ENCODE results near the gene APEH. TPM values are rescaled to one million over a fixed set of nuclear protein-coding genes. Genes with fewer than 3 reads are reported as not detected.
A peak's percentile ranks its signal among the peaks of the same experiment; 100 is the strongest.

The APEH gene
- total RNA-seq, 4 donors from 2014 or later: 60.7 to 102 (median 89.4) TPM

- TF ChIP-seq POLR2A (IDR thresholded peaks at IDR 0.05): no peak
- no peak for TF ChIP-seq CTCF (IDR thresholded peaks at IDR 0.05)
- Histone ChIP-seq H3K27me3 (no peaks in the 10 kb centered on the region), H3K4me1 (peaks cover 0 to 5% (median 0%) of the 10 kb centered on the region in 3 donors), H3K27ac (no peak overlapping the region), H3K36me3 (peaks cover 3 to 80% (median 4%) of the 10 kb centered on the region in 3 donors), H3K4me3 (no peak overlapping the region), H3K9me3 (no peaks in the 10 kb centered on the region)
- WGBS, 2 donors: 76 to 85% methylated on average over 5 to 8 of the region's 16 CpGs
- intact Hi-C loops (cut with DNase I): no loop called here
- no peak for DNase-seq
These were observed 25.3 kb downstream of the APEH start for GRCh38 chr3:49699281-49699979.

- 80% methylated on average over 1 of the region's 8 CpGs; no CpG with 5 or more reads in 1 of the 2 donors for WGBS, 2 donors
- H3K36me3 ChIP-seq: peaks cover 7 to 83% (median 8%) of the 10 kb centered on the region in 3 donors
- intact Hi-C loops (cut with DNase I): loop anchor here (10.0 kb wide), 1 partner anchor 145 kb away; no protein-coding TSS in a partner anchor
These were observed 25.9 kb downstream of the APEH start for GRCh38 chr3:49700014-49700413.

GRCh38 chr3:49700453-49701128 lies 26.4 kb downstream of the APEH start:
- peaks cover 10 to 89% (median 14%) of the 10 kb centered on the region in 3 donors for H3K36me3 ChIP-seq
- peaks cover 0 to 5% (median 0%) of the 10 kb centered on the region in 3 donors for H3K4me1 ChIP-seq
- intact Hi-C loops (cut with DNase I): loop anchor here (10.0 kb wide), 1 partner anchor 144 kb away; no protein-coding TSS in a partner anchor
- no peak overlapping the region for H3K4me3 ChIP-seq
- no peak overlapping the region for H3K27ac ChIP-seq
- DNase-seq: no peak
- TF ChIP-seq POLR2A (IDR thresholded peaks at IDR 0.05): no peak
- TF ChIP-seq CTCF (IDR thresholded peaks at IDR 0.05): no peak
- H3K9me3 ChIP-seq: no peaks in the 10 kb centered on the region
- H3K27me3 ChIP-seq: no peaks in the 10 kb centered on the region
- WGBS, 2 donors: 60 to 73% methylated on average over 2 to 7 of the region's 13 CpGs

More at GRCh38 chr3:49700014-49700413, 25.9 kb downstream of the APEH start:
- H3K4me1 ChIP-seq: peaks cover 0 to 5% (median 0%) of the 10 kb centered on the region in 3 donors
- no peaks in the 10 kb centered on the region for H3K9me3 ChIP-seq
- TF ChIP-seq POLR2A (IDR thresholded peaks at IDR 0.05): no peak
- TF ChIP-seq CTCF (IDR thresholded peaks at IDR 0.05): no peak
- DNase-seq: no peak
- H3K4me3 ChIP-seq: no peak overlapping the region
- H3K27ac ChIP-seq: no peak overlapping the region
- no peaks in the 10 kb centered on the region for H3K27me3 ChIP-seq

GRCh38 chr3:49701388-49702077 lies 27.4 kb downstream of the APEH start:
- DNase-seq: no peak
- 80 to 98% methylated on average over 1 to 13 of the region's 21 CpGs for WGBS, 2 donors
- H3K9me3 ChIP-seq: no peaks in the 10 kb centered on the region
- no peak overlapping the region for H3K27ac ChIP-seq
- intact Hi-C loops (cut with DNase I): loop anchor here (10.0 kb wide), 1 partner anchor 143 kb away; no protein-coding TSS in a partner anchor
- H3K4me1 ChIP-seq: peaks cover 0 to 5% (median 0%) of the 10 kb centered on the region in 3 donors
- H3K4me3 ChIP-seq: no peak overlapping the region
- H3K27me3 ChIP-seq: no peaks in the 10 kb centered on the region
- peaks cover 10 to 98% (median 15%) of the 10 kb centered on the region in 3 donors for H3K36me3 ChIP-seq
- TF ChIP-seq POLR2A (IDR thresholded peaks at IDR 0.05) (no peak), CTCF (IDR thresholded peaks at IDR 0.05) (peak in 4 of 6 experiments; percentile 20 to 45 (median 29))

All from esophagus squamous epithelium (tissue), 5 donors.